Placental epithelial cell (primary cell): ENCODE data around the gene CCDC92. TPM values are rescaled to one million over a fixed set of nuclear protein-coding genes. Genes with fewer than 3 reads are reported as not detected.

ENCODE experiments used
- small RNA-seq: library from RNA; depleted of rRNA; stranded (forward); fragments of <200 nt; gene quantifications from one replicate; pipeline ENCODE3, GENCODE V24; 2012
- total RNA-seq: library from RNA; depleted of rRNA; stranded (reverse); fragments of >200 nt; gene quantifications from 2 replicates; pipeline ENCODE4 v1.2.3, GENCODE V29; 2012

The CCDC92 gene, protein sequence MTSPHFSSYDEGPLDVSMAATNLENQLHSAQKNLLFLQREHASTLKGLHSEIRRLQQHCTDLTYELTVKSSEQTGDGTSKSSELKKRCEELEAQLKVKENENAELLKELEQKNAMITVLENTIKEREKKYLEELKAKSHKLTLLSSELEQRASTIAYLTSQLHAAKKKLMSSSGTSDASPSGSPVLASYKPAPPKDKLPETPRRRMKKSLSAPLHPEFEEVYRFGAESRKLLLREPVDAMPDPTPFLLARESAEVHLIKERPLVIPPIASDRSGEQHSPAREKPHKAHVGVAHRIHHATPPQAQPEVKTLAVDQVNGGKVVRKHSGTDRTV
- total RNA-seq, result 13.3 and 14.6 TPM in 2 replicates

GRCh38 chr12:123972457-123973401 lies at the start of gene CCDC92, which contains the start of gene ZNF664:
Gene CCDC92 (minus strand): TSS chr12:123972831. CDS start chr12:123944305, 28,526 bp downstream.
Gene ZNF664 (plus strand): TSS chr12:123973215. CDS start chr12:124012145, 38,930 bp downstream.

Small RNA genes within 50 kb of the gene (small RNA-seq; reads per million reads assigned to genes)
- gene AC068790.4, result not detected
- not detected for gene AC068790.6

Other genes starting within 250 kb of the CCDC92 start
- under 0.01 and 1.2 TPM in 2 replicates for gene DNAH10, start 210.5 kb downstream of the CCDC92 start, total RNA-seq
- 74.5 and 103 TPM in 2 replicates for gene ZNF664, start 384 bp upstream of the CCDC92 start, total RNA-seq